Calu3 (cell line): ENCODE data around the gene WIPF1. TPM values are rescaled to one million over a fixed set of nuclear protein-coding genes. Genes with fewer than 3 reads are reported as not detected.

Experiments
- BruUV-seq: library from RNA; stranded (reverse); fragments of 400-500 nt; replicated peaks from 2 replicates; lab custom pipeline; 2021; lab: Mats Ljungman, UMichigan
- CTCF ChIA-PET: fragments of 300-600 bp; sonication (Branson Sonifier 250); formaldehyde crosslinking; loops from one replicate; lab custom pipeline; 2022; ENCODE audit warnings: antibody characterized with exemption; lab: Charles Lee
- DNase-seq: peaks from one replicate; pipeline ENCODE4 v3.0.0; 2022
- H3K27ac Mint-ChIP-seq: one replicate; pipeline ENCODE4 v1.8.0; 2022; ENCODE audit warnings: mixed read lengths; ENCODE audit not compliant: unreplicated experiment
- H3K27me3 Mint-ChIP-seq: one replicate; pipeline ENCODE4 v1.8.0; 2022; ENCODE audit warnings: mixed read lengths; ENCODE audit not compliant: unreplicated experiment
- H3K36me3 Mint-ChIP-seq: one replicate; pipeline ENCODE4 v1.8.0; 2022; ENCODE audit warnings: mild to moderate bottlenecking, moderate library complexity, mixed read lengths; ENCODE audit not compliant: insufficient read depth, unreplicated experiment
- H3K4me1 Mint-ChIP-seq: one replicate; pipeline ENCODE4 v1.8.0; 2022; ENCODE audit warnings: mild to moderate bottlenecking, low read depth, mixed read lengths; ENCODE audit not compliant: unreplicated experiment
- H3K4me3 Mint-ChIP-seq: one replicate; pipeline ENCODE4 v1.8.0; 2022; ENCODE audit warnings: mild to moderate bottlenecking, low read depth, moderate library complexity, mixed read lengths; ENCODE audit not compliant: unreplicated experiment
- H3K9me3 Mint-ChIP-seq: one replicate; pipeline ENCODE4 v1.8.0; 2022; ENCODE audit warnings: low read depth, mixed read lengths; ENCODE audit not compliant: unreplicated experiment
- CTCF ChIP-seq: fragments of 200-600 bp; IDR thresholded peaks from one replicate; pipeline ENCODE4 v1.8.0; 2022; ENCODE audit warnings: antibody characterized with exemption; ENCODE audit not compliant: unreplicated experiment
- intact Hi-C: fragments of 100-400 bp; cut with micrococcal nuclease; formaldehyde crosslinking; loops from one replicate; pipeline ENCODE4 v1.10.0; 2022; ENCODE audit not compliant: unreplicated experiment
- total RNA-seq: library from RNA; stranded (reverse); gene quantifications from 2 replicates; pipeline ENCODE4 v1.2.3, GENCODE V29; 2022

The WIPF1 gene
- total RNA-seq, 1 experiment from 2014 or later, result 0.87 TPM

GRCh38 chr2:174602745-174603144, 5.1 kb upstream of the WIPF1 start:
- H3K4me1 Mint-ChIP-seq, result no peaks in the 10 kb centered on the region
- peaks cover 10% of the 10 kb centered on the region for H3K27me3 Mint-ChIP-seq
- H3K9me3 Mint-ChIP-seq, result peaks cover 2% of the 10 kb centered on the region
- no TSS peak for BruUV-seq
- intact Hi-C loops, result loop anchor here (2.0 kb wide), 1 partner anchor 140 kb away; no protein-coding TSS in a partner anchor
- DNase-seq, result no peak
- H3K36me3 Mint-ChIP-seq, result no peaks in the 10 kb centered on the region
- TF ChIP-seq CTCF, result no peak
- no peak overlapping the region for H3K4me3 Mint-ChIP-seq
- no peak overlapping the region for H3K27ac Mint-ChIP-seq
- CTCF ChIA-PET, result interaction anchor here (1.8 kb wide), 1 partner anchor 140 kb away, joined by 13 read pairs; no protein-coding TSS in a partner anchor

- no peak overlapping the region for H3K27ac Mint-ChIP-seq
- H3K36me3 Mint-ChIP-seq, result no peaks in the 10 kb centered on the region
- CTCF ChIA-PET, result interaction anchor here (0.5 to 0.7 kb wide), 2 partner anchors 44 to 63 kb away, joined by 5 to 12 read pairs; no protein-coding TSS in a partner anchor
- peaks cover 2% of the 10 kb centered on the region for H3K9me3 Mint-ChIP-seq
- intact Hi-C loops, result no loop called here
- no peaks in the 10 kb centered on the region for H3K4me1 Mint-ChIP-seq
- no TSS peak for BruUV-seq
- TF ChIP-seq CTCF, result no peak
- no peak for DNase-seq
- H3K4me3 Mint-ChIP-seq, result no peak overlapping the region
- no peaks in the 10 kb centered on the region for H3K27me3 Mint-ChIP-seq
Measured at GRCh38 chr2:174600349-174600748, 2.7 kb upstream of the WIPF1 start.

GRCh38 chr2:174599310-174599921, 1.8 kb upstream of the WIPF1 start:
- no peak overlapping the region for H3K27ac Mint-ChIP-seq
- BruUV-seq, result no TSS peak
- no peak for DNase-seq
- H3K27me3 Mint-ChIP-seq, result no peaks in the 10 kb centered on the region
- intact Hi-C loops, result no loop called here
- CTCF ChIA-PET, result no interaction called here
- no peaks in the 10 kb centered on the region for H3K4me1 Mint-ChIP-seq
- H3K9me3 Mint-ChIP-seq, result peaks cover 2% of the 10 kb centered on the region
- H3K4me3 Mint-ChIP-seq, result no peak overlapping the region
- H3K36me3 Mint-ChIP-seq, result no peaks in the 10 kb centered on the region
- TF ChIP-seq CTCF, result no peak

GRCh38 chr2:174597009-174597344, 627 bp downstream of the WIPF1 start:
- CTCF ChIA-PET, result no interaction called here
- DNase-seq, result no peak
- intact Hi-C loops, result no loop called here
- H3K27me3 Mint-ChIP-seq, result peaks cover 11% of the 10 kb centered on the region
- H3K9me3 Mint-ChIP-seq, result peaks cover 2% of the 10 kb centered on the region
- no peak for TF ChIP-seq CTCF
- peaks cover 7% of the 10 kb centered on the region for H3K4me1 Mint-ChIP-seq
- H3K4me3 Mint-ChIP-seq, result no peak overlapping the region
- BruUV-seq, result no TSS peak
- no peak overlapping the region for H3K27ac Mint-ChIP-seq
- H3K36me3 Mint-ChIP-seq, result no peaks in the 10 kb centered on the region
